Measurements from ENCODE around the gene SKIC2. TPM values are rescaled to one million over a fixed set of nuclear protein-coding genes. Genes with fewer than 3 reads are reported as not detected.
"Not testable (repeated sequence)": the region's sequence is repeated elsewhere in the genome, so short reads cannot be mapped to it uniquely, and the experiment has no call there.

Gene SKIC2
- total RNA-seq, 1 donor from 2014 or later = 44.8 TPM

- FAIRE-seq = peak; percentile 47
Observed at GRCh38 chr6:31927863-31928671, 30.9 kb upstream of the SKIC2 start.

GRCh38 chr6:31928672-31928939, 30.4 kb upstream of the SKIC2 start:
- no peak for DNase-seq (ENCODE audit: low read depth)
- H3K4me3 ChIP-seq (ENCODE audit: low read depth, low read length) = no peak overlapping the region
- no peak for FAIRE-seq

More at GRCh38 chr6:31927863-31928671, 30.9 kb upstream of the SKIC2 start:
- TF ChIP-seq CTCF (IDR thresholded peaks at IDR 0.05; ENCODE audit: insufficient read depth, low read length, severe bottlenecking) = no peak
- H3K36me3 ChIP-seq (ENCODE audit: control insufficient read depth, insufficient read depth, low read length) = no peaks in the 10 kb centered on the region
- no peaks in the 10 kb centered on the region for H3K27me3 ChIP-seq (ENCODE audit: control insufficient read depth, insufficient read depth, low read length)
- DNase-seq (ENCODE audit: low read depth) = no peak
- H3K4me3 ChIP-seq (ENCODE audit: low read depth, low read length) = no peak overlapping the region

DNA sequence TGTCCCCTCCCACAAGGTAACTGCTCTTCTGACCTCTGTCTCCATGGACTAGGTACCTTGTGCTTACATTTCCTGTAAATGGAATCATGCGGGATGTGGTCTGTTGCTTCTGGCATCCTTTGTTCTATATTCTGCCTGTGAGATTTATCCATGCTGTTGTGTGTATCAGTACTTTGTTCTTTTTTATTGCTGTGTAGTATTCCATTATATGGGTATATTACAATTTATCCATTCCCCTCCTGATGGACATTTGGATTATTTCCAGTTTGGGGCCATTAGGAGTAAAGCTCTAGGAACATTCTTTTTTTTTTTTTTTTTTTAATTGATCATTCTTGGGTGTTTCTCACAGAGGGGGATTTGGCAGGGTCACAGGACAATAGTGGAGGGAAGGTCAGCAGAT, 28.0 kb upstream of the SKIC2 start:
- H3K27me3 ChIP-seq (ENCODE audit: control insufficient read depth, insufficient read depth, low read length) = no peaks in the 10 kb centered on the region
- H3K4me3 ChIP-seq (ENCODE audit: low read depth, low read length) = no peak overlapping the region
- no peak for TF ChIP-seq CTCF (IDR thresholded peaks at IDR 0.05; ENCODE audit: insufficient read depth, low read length, severe bottlenecking)
- DNase-seq (ENCODE audit: low read depth) (no peak), FAIRE-seq (no peak)
- H3K36me3 ChIP-seq (ENCODE audit: control insufficient read depth, insufficient read depth, low read length) = no peaks in the 10 kb centered on the region

More at GRCh38 chr6:31928672-31928939, 30.4 kb upstream of the SKIC2 start:
- TF ChIP-seq CTCF (IDR thresholded peaks at IDR 0.05; ENCODE audit: insufficient read depth, low read length, severe bottlenecking) = no peak
- Histone ChIP-seq H3K36me3 (ENCODE audit: control insufficient read depth, insufficient read depth, low read length) (no peaks in the 10 kb centered on the region), H3K27me3 (ENCODE audit: control insufficient read depth, insufficient read depth, low read length) (no peaks in the 10 kb centered on the region)

GRCh38 chr6:31932137-31932536, 26.8 kb upstream of the SKIC2 start:
- FAIRE-seq; H3K36me3 ChIP-seq (ENCODE audit: control insufficient read depth, insufficient read depth, low read length); H3K27me3 ChIP-seq (ENCODE audit: control insufficient read depth, insufficient read depth, low read length); DNase-seq (ENCODE audit: low read depth); H3K4me3 ChIP-seq (ENCODE audit: low read depth, low read length): not testable (repeated sequence)

- no peak for FAIRE-seq
- no peak for TF ChIP-seq CTCF (IDR thresholded peaks at IDR 0.05; ENCODE audit: insufficient read depth, low read length, severe bottlenecking)
Observed at GRCh38 chr6:31933537-31933936, 25.4 kb upstream of the SKIC2 start.

GRCh38 chr6:31935021-31935420, 24.0 kb upstream of the SKIC2 start:
- DNase-seq (ENCODE audit: low read depth) (no peak), FAIRE-seq (no peak)
- no peak for TF ChIP-seq CTCF (IDR thresholded peaks at IDR 0.05; ENCODE audit: insufficient read depth, low read length, severe bottlenecking)
- Histone ChIP-seq H3K27me3 (ENCODE audit: control insufficient read depth, insufficient read depth, low read length) (no peaks in the 10 kb centered on the region), H3K4me3 (ENCODE audit: low read depth, low read length) (no peak overlapping the region), H3K36me3 (ENCODE audit: control insufficient read depth, insufficient read depth, low read length) (no peaks in the 10 kb centered on the region)

More at GRCh38 chr6:31933537-31933936, 25.4 kb upstream of the SKIC2 start:
- Histone ChIP-seq H3K27me3 (ENCODE audit: control insufficient read depth, insufficient read depth, low read length) (no peaks in the 10 kb centered on the region), H3K36me3 (ENCODE audit: control insufficient read depth, insufficient read depth, low read length) (no peaks in the 10 kb centered on the region), H3K4me3 (ENCODE audit: low read depth, low read length) (no peak overlapping the region)
- no peak for DNase-seq (ENCODE audit: low read depth)

Measured in bronchial epithelial cell (primary cell).